Measurements from ENCODE around the gene KCNJ6.
A peak's percentile ranks its signal among the peaks of the same experiment; 100 is the strongest.
"Not testable (repeated sequence)": the region's sequence is repeated elsewhere in the genome, so short reads cannot be mapped to it uniquely, and the experiment has no call there.

KCNJ6 gene

GRCh38 chr21:37669249-37669648, 247.0 kb downstream of the KCNJ6 start:
- DNase-seq = no peak

DNA sequence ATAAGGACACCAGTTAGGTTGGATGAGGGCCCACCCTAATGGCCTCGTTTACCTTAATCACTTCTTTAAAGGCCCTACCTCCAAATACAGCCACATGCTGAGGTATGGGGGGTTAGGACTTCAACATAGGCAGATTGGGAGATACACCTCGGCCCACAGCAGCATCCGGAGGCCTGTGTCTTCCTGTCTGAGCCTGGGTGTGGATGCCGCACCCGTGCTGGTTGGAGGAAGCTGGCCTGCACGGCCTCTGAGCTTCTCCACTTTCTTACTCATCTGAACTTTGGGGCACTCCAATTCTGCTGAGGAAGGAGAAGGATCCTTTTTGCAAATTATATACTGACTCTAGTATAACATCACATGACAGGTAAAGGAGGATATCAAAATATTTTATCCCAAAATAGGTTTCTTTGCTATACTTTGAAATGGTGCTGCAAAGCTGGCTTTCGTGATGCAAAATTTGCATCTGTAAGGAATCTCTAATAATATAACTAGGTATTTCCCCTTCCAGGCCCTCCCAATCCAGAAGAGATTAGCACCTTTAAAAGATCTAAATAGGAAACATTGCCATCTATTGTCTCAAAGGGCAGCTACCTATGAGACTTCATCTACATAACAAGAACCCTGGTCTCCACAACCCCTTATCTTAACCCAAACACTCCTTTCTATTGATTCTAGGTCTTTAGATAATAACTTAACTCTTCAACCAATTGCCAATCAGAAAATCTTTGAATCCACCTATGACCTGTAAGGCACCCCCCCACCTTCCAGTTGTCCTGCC, 247.6 kb downstream of the KCNJ6 start:
- DNase-seq = no peak

DNA sequence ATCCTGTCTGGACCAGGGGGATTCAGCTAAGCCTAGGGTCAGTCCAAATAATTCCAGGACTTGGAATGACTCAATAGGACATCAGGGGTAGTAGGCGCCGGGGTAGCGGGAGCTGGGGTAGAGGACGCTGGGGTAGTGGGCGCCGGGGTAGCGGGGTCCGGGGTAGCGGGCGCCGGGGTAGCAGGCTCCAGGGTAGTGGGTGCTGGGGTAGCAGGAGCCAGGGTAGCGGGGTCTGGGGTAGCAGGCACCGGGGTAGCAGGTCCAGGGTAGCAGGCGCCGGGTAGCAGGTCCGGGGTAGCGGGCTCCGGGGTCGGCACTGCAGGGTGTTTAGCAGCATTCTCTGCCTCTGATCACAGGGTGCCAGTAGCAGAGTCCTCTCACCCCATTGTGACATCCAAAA, 248.9 kb downstream of the KCNJ6 start:
- DNase-seq = no peak

- DNase-seq = peak; percentile 6
Observed at GRCh38 chr21:37665230-37666024, 250.8 kb downstream of the KCNJ6 start.

GRCh38 chr21:37662227-37662626, 254.0 kb downstream of the KCNJ6 start:
- DNase-seq = not testable (repeated sequence)

DNA sequence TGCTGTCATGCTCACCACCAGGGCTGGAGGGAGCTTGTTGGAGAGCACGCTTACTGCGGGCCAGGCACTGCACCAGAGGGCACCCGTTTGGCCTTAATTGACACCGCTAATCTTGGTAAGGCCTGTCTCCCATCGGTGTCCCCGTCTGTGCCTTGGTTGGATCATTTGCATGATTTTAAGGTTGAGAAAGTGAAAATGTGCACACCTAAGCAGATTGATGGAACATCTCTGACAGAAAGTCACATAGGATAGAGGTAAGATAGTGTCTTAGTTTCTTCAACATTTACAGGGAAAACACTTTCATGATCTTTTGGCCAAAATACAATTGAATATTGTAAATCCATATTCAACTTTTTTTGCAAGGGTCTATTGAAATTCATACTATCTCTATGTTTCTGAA, 255.5 kb downstream of the KCNJ6 start:
- DNase-seq = no peak

- DNase-seq = no peak
Observed at GRCh38 chr21:37659874-37660273, 256.4 kb downstream of the KCNJ6 start.

DNA sequence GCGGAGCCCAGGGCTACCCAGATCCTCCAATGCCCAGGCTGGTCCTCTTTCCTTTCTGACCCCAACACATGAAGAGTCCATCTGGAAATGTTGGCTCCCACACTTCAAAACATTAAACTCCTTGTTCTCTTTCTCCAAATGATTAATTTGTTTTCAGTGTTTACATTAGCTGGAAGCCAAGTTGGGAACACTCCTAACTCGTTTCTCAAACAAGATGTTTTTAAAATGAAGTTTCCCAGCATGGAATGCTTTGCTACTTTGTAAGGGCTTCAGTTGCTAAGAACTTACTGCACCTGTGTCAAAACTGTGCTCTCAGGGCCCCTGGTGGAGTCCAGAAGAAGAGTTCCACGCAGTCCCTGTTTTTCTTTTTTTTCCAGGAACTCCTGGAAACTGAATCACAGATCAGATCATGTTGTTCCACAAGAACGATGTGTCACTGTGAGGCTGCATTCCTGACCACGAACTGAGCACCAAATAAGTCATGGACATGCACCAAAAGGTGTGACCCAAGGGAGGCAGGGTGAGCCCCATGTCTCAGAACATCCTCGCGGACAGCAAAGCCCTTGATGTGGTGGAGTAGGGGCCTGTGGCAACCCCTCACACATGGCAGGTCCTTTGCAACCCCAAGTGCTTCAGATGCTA, 257.3 kb downstream of the KCNJ6 start:
- DNase-seq = peak; percentile 70

- no peak for DNase-seq
Observed at GRCh38 chr21:37658121-37658816, 258.0 kb downstream of the KCNJ6 start.

DNA sequence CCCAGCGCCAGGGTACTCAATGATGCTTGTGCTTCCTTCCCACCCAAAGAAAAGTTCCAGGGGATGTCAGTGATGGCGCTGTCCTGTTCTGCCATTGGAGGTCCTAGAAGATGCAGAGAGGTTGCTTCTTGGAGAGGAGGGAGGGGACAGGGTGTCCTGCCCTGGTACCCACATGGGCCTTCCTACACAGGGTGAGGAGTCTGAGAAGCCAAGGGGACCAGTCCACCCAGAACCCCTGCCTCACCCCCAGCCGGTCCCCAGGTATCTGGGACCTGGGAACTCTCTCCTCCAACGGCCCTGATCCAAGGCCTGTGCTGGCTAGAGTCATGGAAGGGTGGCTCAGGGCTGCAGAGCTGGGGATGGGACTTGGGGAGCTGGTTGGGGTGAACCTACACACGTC, 259.4 kb downstream of the KCNJ6 start:
- no peak for DNase-seq

DNA sequence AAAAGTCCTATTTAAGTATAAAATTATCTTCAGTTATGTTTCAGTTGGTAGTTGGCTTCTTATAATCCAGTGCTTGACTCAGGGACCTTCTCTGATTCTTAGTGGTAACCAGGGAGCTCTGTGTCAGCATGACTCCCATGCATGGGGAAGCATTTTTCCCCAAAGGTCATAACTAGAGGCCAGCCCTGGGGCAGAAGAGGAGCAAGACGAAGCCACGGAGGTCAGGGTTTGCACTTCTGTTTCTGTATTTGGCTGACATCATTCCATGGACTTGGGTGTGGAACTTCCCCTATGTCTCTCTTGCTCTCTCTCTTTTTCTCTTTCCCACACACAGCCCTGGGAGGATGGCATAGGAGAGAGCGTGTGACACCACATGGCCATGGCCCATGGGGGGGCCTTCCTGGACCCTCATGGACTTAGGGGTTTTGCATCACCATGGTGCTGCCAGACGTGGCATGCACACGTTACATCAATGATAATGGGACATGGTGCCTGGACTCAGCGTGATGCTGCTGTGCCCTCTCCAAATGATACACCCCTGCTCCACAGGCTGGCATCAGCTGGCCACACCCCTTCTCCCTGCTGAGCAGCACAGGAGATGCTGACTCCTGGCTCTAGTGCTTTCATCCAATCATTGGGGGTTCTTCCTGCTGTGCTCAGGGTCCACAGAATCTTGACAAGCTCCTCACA, 260.5 kb downstream of the KCNJ6 start:
- DNase-seq = no peak

- no peak for DNase-seq
Observed at GRCh38 chr21:37654596-37654995, 261.7 kb downstream of the KCNJ6 start.

DNA sequence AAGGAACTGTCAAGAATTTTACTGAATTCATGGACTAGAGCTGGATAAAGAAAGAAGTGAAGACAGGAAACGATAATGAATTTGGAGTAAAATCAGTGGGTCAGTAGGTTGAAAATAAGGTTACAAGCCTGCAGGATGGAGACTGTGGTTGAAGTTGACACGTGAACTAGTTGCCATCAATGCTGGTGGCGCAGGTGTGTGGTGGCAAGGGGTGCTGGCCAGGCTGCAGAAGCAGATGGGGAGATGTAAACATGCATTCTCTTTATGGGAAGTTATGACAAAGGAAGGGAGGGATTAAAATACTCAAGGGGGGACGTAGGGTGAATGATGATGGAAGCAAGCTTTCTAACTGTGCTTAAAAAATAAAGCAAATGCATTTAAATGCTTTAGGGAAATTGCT, 263.1 kb downstream of the KCNJ6 start:
- DNase-seq = no peak

- DNase-seq = no peak
Observed at GRCh38 chr21:37647781-37648180, 268.5 kb downstream of the KCNJ6 start.

DNA sequence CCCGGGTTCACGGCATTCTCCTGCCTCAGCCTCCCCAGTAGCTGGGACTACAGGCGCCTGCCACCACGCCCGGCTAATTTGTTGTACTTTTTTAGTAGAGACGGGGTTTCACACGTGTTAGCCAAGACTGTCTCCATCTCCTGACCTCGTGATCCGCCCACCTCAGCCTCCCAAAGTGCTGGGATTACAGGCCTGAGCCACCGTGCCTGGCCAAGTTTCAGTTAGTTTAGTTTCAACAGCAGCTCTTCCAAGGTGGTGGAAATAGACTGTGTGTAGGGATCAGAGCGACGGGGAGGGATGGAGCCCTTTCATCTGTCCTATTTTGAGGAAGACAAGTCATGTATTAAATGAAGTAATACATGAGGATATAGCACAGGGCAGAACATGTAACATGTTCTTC, 269.5 kb downstream of the KCNJ6 start:
- DNase-seq = not testable (repeated sequence)

- DNase-seq = no peak
Observed at GRCh38 chr21:37645848-37646247, 270.4 kb downstream of the KCNJ6 start.

GRCh38 chr21:37644636-37645035, 271.6 kb downstream of the KCNJ6 start:
- no peak for DNase-seq

- not testable (repeated sequence) for DNase-seq
Observed at GRCh38 chr21:37643862-37644261, 272.4 kb downstream of the KCNJ6 start.

DNA sequence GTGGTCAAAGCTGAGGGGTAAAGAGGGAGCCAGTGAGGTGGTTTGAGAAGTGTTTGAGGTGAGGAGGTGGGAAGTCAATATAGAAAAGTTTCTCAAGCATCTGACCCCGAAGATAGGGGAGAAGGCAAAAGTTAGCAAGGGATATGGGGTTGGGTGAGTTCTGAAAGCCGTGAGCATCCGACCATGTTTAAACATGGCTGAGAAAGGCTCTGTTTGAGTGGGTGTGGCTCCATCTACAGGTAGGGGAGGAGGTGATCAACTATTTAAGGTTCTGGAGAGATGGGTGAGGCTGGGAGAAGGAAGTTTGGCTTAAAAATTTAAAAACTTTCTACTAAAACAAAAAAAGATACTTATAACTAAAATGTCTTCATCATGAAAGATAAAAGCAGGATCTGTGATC, 273.8 kb downstream of the KCNJ6 start:
- DNase-seq = no peak

GRCh38 chr21:37639756-37640155, 276.5 kb downstream of the KCNJ6 start:
- no peak for DNase-seq

- peak; percentile 85 for DNase-seq
Observed at GRCh38 chr21:37636152-37636860, 280.0 kb downstream of the KCNJ6 start.

Data from fibroblast of upper back skin (primary cell).